Measurements from ENCODE around the gene WDR86.

GRCh38 chr7:151451626-151452571 lies 42.1 kb upstream of the WDR86 start:
- TF ChIP-seq CTCF (IDR thresholded peaks at IDR 0.05), result no peak
- no peak for TF ChIP-seq EP300 (IDR thresholded peaks at IDR 0.05)

All from upper lobe of left lung (tissue), 4 donors.